NCI-H748 (cell line): ENCODE measurements around the gene VPS13D.
A peak's percentile ranks its signal among the peaks of the same experiment; 100 is the strongest.

Experiments
- DNase-seq: peaks from one replicate; lab custom pipeline; 2025; ENCODE audit not compliant: unreplicated experiment; lab: John Stamatoyannopoulos, UW

VPS13D gene

DNA sequence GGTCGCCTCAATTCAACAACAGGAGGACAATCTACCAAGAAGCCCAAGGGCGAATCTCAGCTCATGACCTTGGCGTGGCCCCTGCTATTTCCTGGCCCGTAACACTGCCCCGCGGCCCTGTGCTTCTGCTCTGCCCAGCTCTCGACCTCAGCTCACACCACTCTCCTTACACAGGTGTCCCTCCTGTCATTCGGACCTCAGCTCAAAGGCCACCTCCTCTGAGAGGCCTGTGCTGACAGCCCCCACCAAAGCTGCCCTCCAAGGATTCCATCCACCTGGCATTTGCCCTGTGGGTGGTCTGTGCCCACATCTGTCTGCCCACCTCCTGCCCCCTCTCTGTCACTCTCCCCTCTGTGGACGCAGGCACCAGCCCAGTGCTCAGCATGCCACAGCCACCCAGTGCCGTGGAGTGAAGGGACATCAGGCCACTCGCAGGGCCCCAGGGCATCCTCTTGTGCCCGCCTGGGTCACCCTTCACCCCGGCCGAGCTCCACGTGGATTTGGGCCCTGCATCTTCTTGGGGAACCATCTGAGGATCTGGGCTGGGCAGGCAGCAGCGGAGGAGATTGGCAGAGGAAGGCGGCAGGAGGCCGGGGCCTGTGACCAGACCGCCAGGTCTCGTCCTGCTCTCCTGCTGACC is 317.9 kb downstream of the VPS13D start:
- DNase-seq: no peak

GRCh38 chr1:12548279-12548972 is 318.6 kb downstream of the VPS13D start:
- no peak for DNase-seq

DNA sequence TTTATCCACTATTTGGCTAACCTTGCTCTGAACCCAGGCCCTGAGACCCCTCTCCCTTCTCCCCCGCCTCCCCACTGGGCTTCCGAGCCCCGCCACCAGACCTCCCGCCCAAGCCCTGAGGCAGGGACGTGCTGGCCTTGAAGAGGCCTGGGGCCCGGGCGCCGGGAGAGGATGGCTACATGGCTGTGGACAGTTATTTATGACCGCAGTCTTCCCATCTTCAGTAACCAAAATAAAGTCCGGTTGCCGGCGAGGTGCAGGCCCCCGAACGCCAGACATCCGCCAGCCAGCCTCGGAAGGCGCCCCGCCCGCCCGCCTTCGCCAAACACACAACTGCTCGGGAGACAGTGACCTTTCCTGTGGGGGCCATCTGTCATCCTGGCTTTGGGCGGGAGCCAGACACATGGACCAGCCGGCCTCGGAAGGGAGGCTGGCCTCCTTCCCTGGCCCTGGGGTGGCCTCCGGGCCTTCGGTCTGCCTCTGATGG is 319.2 kb downstream of the VPS13D start:
- no peak for DNase-seq

GRCh38 chr1:12549460-12550349 is 319.9 kb downstream of the VPS13D start:
- peak; percentile 55 for DNase-seq

DNA sequence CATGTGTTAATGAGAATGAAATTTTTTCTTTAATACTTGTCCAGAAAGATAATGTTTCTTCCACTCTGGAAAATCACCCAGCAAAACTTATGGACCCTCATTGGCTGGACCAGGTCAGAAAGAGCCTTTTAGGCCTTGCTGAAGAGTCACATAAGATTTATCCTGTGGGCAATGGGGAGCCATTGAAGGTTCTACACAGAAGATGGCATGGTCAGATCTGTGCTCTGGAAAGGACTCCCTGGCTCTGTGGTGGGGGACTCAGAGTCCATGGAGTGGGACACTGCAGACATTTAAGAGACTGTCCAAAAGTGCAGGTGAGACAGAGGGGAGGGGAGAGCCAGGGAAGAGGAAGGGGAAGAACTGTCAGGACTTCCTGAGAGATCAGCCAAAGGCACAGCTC is 321.8 kb downstream of the VPS13D start:
- no peak for DNase-seq

DNA sequence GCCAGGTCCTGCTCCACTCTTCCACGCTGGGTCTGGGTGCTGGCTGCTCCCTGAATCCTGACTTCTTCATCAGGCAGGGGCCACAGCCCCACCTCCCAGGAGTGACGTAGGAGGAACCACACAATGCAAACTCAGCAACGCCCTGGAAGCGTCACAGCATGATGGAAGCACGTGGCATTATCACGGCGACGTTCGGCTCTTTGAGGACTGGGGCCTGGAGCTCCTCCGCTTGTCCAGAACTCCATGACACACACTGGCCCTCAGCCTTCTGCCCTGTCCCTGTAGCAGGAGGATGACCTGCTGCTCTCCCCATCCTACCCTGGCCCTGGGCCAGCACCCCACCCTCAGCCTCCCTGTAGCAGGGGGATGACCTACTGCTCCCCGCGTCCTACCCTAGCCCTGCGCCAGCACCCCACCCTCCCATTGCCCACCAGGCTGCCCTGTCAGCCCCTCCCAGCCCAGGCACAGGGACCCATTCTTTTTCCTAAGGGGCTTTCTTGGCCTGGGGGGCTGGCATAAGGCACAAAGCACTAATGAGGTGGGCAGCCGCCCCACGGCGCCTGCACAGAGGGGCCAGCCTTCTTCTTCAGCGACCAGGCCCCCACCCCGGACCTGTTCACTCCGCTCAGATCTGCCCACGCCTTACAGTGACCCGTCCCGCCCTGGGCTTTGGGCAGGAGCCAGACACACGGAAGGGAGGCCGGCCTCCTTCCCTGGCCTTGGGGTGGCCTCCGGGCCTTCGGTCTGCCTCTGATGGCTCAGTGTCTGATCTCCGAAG is 322.5 kb downstream of the VPS13D start:
- no peak for DNase-seq

GRCh38 chr1:12552951-12553921 is 323.4 kb downstream of the VPS13D start:
- no peak for DNase-seq

DNA sequence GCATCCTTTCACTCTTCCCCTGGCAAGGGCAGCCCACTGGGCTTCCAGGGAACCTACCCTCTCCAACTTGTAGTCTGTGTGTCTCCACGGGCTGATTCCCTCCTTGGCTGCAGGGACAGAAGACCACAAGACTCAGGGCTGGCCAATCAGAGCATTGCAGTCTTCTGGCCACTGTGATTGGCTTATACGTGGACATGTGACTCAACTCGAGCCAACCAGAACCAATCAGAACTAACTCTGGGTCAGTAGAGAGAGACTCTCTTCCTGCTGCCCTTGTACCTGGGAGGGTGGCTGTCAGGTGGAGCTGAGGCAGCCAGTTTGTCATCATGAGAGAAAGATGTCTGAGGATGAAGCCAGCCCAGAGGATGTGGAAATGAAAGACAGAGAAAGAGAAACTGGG is 324.1 kb downstream of the VPS13D start:
- DNase-seq: no peak

GRCh38 chr1:12554521-12555305 is 324.9 kb downstream of the VPS13D start:
- DNase-seq: no peak

DNA sequence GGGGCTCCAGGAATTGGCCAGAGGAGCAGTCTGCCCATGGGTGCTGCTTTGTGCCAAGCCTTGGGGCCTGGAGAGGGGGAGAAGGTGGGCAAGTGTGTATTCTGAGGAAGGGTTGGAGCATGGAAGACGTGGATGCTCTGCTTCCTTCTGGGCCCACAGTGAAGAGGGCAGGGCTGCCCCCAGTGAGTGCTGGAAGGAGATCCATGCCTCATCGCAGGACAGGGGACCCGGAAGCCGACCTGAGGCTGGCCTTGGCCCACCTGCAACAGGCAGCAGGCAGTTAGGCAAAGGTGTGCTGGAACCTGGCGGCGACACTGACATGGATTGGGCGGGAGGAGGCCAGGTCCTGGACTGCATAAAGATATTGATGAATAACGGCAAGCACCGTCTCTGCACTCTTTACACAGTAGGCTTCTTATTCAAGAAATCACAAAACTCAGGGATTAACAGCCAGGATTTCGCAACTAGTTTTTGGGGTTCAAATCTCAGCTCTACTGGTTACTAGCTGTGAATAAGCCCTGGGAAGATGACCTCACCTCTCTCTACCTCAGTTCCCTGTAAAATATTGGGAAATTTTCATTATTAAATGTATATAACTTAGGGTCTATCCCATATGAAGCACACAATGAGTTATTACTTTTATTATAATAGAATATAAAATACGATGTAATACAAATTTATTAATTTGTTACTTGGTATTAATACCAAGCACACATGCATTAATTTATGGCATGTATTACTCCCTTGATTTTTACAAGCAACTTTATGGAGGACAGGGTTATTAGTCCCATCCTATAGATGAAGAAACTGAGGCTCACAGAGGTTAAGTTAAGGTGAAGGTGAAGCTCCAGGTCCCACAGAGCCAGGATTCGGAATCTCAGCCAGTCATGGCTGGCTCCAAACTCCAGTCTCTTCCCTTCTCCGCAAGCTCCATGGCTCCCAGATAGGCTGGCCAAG is 325.9 kb downstream of the VPS13D start:
- no peak for DNase-seq

DNA sequence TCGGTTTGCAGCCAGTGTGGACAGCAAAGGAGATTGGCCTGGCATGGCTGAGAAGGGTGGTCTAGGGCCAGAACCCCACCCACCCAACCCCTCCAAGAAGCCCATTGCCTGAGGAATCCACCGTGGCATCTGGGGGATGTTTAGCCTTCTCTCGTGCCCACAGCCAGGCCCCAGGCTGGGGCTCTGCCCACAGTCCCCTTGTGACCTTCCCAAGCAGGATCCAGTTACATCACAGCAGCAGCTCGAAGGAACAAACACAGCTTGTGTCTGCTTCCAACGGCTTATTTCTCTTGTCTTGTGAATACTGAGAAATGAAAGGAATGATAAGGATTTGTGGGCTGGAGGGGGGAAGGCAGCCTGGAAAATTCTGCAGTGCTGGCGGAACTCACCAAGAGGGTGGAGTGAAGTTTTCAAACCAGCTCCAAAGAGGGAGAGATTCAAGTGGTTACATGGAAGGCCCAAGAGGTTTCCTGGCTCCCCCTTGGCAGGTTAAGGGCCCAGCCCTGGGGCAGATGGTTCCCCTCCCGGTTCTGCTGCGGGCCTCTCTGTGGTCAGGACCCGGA is 326.6 kb downstream of the VPS13D start:
- no peak for DNase-seq

DNA sequence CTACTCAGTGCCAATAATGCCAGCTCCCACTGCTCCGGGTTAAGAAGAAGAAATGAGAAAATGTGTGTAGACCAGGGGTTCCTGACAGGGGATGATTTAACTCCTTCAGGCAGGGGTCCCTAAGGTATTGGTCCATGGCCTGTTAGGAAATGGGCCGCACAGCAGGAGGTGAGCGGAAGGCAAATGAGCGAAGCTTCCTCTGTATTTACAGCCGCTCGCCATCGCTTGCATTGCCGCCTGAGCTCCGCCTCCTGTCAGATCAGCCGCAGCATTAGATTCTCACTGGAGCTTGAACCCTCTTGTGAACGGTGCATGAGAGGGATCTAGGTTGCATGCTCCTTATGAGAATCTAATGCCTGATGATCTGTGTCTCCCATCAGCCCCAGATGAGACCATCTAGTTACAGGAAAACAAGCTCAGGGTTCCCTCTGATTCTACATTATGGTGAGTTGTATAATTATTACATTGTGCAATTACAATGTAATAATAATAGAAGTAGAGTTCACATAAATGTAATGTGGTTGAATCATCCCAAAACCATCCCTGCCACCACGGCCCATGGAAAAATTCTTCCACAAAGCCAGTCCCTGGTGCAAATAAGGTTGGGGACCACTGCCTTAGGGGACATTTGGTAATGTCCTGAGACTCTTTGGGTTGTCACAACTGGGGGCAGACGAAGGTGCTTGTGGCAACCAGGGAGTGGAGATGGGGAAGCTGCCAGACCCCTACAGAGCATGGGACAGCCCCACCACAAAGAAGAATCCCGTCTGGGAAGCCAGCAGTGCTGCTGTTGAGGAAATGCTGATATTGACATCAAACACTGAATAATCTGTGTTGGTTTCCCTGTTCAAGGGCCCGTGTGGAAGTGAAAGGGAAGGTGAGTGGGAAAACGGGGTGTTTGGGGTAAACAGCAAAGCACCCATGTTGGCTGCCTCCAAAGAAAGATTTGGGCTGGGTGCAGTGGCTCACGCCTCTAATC is 327.4 kb downstream of the VPS13D start:
- no peak for DNase-seq

- DNase-seq: no peak
Observed at GRCh38 chr1:12561121-12561520, 331.3 kb downstream of the VPS13D start.
